Lung (tissue), 12 donors: ENCODE results near the gene TMC1. TPM values are rescaled to one million over a fixed set of nuclear protein-coding genes. Genes with fewer than 3 reads are reported as not detected.

Source experiments
- ATAC-seq: fragments of 200-7000 bp; cut with Tn5 transposase; one replicate; pipeline ENCODE4 v1.9.1; 2020; ENCODE audit warnings: moderate number of reproducible peaks; ENCODE audit not compliant: insufficient read depth, low FRiP score
- DNase-seq, 3 donors: peaks; one replicate each; pipeline ENCODE4 v3.0.0-alpha.2; 2013 to 2017
- H3K27ac ChIP-seq, 2 donors: one replicate each; pipeline ENCODE4 v1.5.1; 2013; ENCODE audit warnings: mild to moderate bottlenecking in 2 of 2, moderate library complexity in 2 of 2, control low read depth in 1 of 2, inconsistent platforms in 1 of 2, low read depth in 1 of 2, low read length in 1 of 2
- H3K27me3 ChIP-seq, 3 donors: one replicate each; pipeline ENCODE4 v1.5.1; 2013; ENCODE audit warnings: low read length in 2 of 3; ENCODE audit not compliant: control insufficient read depth in 3 of 3, insufficient read depth in 3 of 3
- H3K36me3 ChIP-seq, 4 donors: one replicate each; pipeline ENCODE4 v1.5.1; 2013; ENCODE audit warnings: low read length in 4 of 4, mild to moderate bottlenecking in 1 of 4, moderate library complexity in 1 of 4; ENCODE audit not compliant: control insufficient read depth in 4 of 4, insufficient read depth in 4 of 4
- H3K4me1 ChIP-seq, 5 donors: one replicate each; pipeline ENCODE4 v1.5.1; 2013; ENCODE audit warnings: low read length in 5 of 5, mild to moderate bottlenecking in 2 of 5, moderate library complexity in 1 of 5; ENCODE audit not compliant: control insufficient read depth in 5 of 5, insufficient read depth in 5 of 5
- H3K4me3 ChIP-seq: one replicate; pipeline ENCODE4 v1.5.1; 2013; ENCODE audit warnings: mild to moderate bottlenecking, control low read depth, moderate library complexity
- H3K9ac ChIP-seq, 2 donors: one replicate each; pipeline ENCODE4 v1.5.1; 2013; ENCODE audit warnings: low read length in 2 of 2, control low read depth in 1 of 2; ENCODE audit not compliant: insufficient read depth in 1 of 2
- H3K9me3 ChIP-seq, 4 donors: one replicate each; pipeline ENCODE4 v1.5.1; 2013; ENCODE audit warnings: low read length in 3 of 4, mild to moderate bottlenecking in 1 of 4, moderate library complexity in 1 of 4; ENCODE audit not compliant: control insufficient read depth in 4 of 4, insufficient read depth in 3 of 4
- CTCF ChIP-seq: IDR thresholded peaks from 2 replicates; pipeline ENCODE4 v1.5.1; 2012; ENCODE audit warnings: mild to moderate bottlenecking; ENCODE audit errors: control extremely low read depth, extremely low read depth
- WGBS, 2 donors: extraction: QIAGEN DNeasy Blood & Tissue Kit; methylation state at CpG; one replicate each; pipeline ENCODE4 v1.1.7; 2013; 5-methylcytosine and 5-hydroxymethylcytosine counted together
- polyA plus RNA-seq, 2 donors: library from polyadenylated mRNA; stranded (reverse); fragments of 200-250 nt; gene quantifications; one replicate each; pipeline ENCODE4 v1.2.1, GENCODE V29; 2013
- total RNA-seq, 2 donors: library from RNA; depleted of rRNA in 1 of 2; stranded (reverse); fragments of >200 nt in 1 of 2; gene quantifications; one replicate each; pipeline ENCODE4 v1.2.1, GENCODE V29; 2014 to 2021
- donor health status: control.
- donor health status: control.
- donor health status: Bipolar disorder and iron deficiency.
- donor health status: healthy.
- donor health status: DM: yes; HTN: yes; CAD: no.

The TMC1 gene
- total and polyA plus RNA-seq, 4 donors = 0.10 to 0.82 (median 0.21) TPM; not detected in 1

- no peak for ATAC-seq
- Histone ChIP-seq H3K27ac (no peak overlapping the region), H3K36me3 (no peaks in the 10 kb centered on the region), H3K4me3 (no peak overlapping the region), H3K9ac (no peak overlapping the region), H3K9me3 (no peaks in the 10 kb centered on the region), H3K4me1 (peaks cover 0 to 4% (median 0%) of the 10 kb centered on the region in 5 donors), H3K27me3 (no peaks in the 10 kb centered on the region)
- no peak for TF ChIP-seq CTCF
- DNase-seq = no peak
- 71 to 75% methylated on average over 1 of the region's 1 CpG for WGBS, 2 donors
Measured at GRCh38 chr9:72834994-72835393, 313.6 kb downstream of the TMC1 start.

DNA sequence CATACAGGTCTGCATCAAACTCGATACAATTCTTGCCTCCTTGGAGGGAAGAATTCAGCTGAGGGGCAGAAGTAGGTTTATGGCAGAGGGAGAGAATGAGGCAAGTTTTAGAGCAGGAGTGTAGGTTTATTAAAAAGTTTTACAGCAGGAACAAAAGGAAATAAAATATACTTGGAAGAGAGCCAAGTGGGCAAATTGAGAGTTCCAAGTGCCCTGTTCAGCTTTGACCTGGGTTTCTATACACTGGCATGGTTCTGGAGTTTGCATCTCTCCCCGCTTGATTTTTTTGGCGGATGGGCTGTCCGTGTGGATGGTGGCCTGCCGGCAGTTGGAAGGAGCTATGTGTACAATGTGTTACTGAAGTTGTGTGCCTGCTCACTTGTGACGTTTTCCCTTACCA lies 315.4 kb downstream of the TMC1 start:
- 79 to 82% methylated on average over 6 of the region's 6 CpGs for WGBS, 2 donors
- DNase-seq (no peak), ATAC-seq (no peak)
- Histone ChIP-seq H3K36me3 (no peaks in the 10 kb centered on the region), H3K9me3 (no peaks in the 10 kb centered on the region), H3K27ac (no peak overlapping the region), H3K4me3 (no peak overlapping the region), H3K9ac (no peak overlapping the region), H3K4me1 (peaks cover 0 to 4% (median 0%) of the 10 kb centered on the region in 5 donors), H3K27me3 (no peaks in the 10 kb centered on the region)
- no peak for TF ChIP-seq CTCF

DNA sequence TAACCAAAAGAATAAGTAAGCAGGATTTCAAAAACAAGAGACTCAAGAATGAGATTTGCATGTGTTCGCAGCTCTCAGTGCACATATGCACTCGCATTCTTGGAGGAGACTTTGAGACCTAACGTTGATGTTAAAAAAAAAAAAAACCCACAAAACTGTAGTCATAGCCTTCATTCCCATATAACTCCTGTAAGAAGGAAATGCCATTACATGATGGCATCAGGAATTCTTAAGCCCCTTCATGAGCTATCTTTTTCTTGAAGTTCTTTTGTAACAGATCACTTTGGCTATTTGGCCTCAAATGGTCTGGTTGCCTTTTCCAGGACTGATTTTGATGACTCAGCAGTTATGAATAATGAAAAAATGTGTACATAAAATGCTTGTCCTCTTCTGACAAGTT lies 317.7 kb downstream of the TMC1 start:
- Histone ChIP-seq H3K9me3 (no peaks in the 10 kb centered on the region), H3K27me3 (no peaks in the 10 kb centered on the region), H3K27ac (no peak overlapping the region), H3K9ac (no peak overlapping the region), H3K4me3 (no peak overlapping the region), H3K4me1 (peaks cover 0 to 4% (median 0%) of the 10 kb centered on the region in 5 donors), H3K36me3 (no peaks in the 10 kb centered on the region)
- 51 to 75% methylated on average over 3 of the region's 3 CpGs for WGBS, 2 donors
- no peak for TF ChIP-seq CTCF
- peak in 1 of 3 donors; percentile 32 for DNase-seq
- no peak for ATAC-seq
